NCI-H2196 treated with DMSO at 0.1 percent for 48 hours (cell line): ENCODE results near the gene OR8G1.
"Not testable (repeated sequence)": the region's sequence is repeated elsewhere in the genome, so short reads cannot be mapped to it uniquely, and the experiment has no call there.

Experiments used
- DNase-seq: peaks from one replicate; lab custom pipeline; 2025; ENCODE audit not compliant: unreplicated experiment; lab: John Stamatoyannopoulos, UW

OR8G1 gene

GRCh38 chr11:124240621-124241397 lies at the start of gene OR8G1:
OR8G1 (plus strand) TSS chr11:124241095; CDS start chr11:124249676, 8,581 bp downstream.
- DNase-seq: no peak

GRCh38 chr11:124193221-124194010 lies 47.5 kb upstream of the OR8G1 start:
- no peak for DNase-seq

- no peak for DNase-seq
Measured at GRCh38 chr11:124194293-124195188, 46.4 kb upstream of the OR8G1 start.

GRCh38 chr11:124195189-124195734 lies 45.6 kb upstream of the OR8G1 start:
- DNase-seq: peak; percentile 31

- DNase-seq: no peak
Measured at GRCh38 chr11:124197999-124198398, 42.9 kb upstream of the OR8G1 start.

- DNase-seq: no peak
Measured at GRCh38 chr11:124198897-124199296, 42.0 kb upstream of the OR8G1 start.

- no peak for DNase-seq
Measured at GRCh38 chr11:124199702-124200101, 41.2 kb upstream of the OR8G1 start.

- no peak for DNase-seq
Measured at GRCh38 chr11:124200671-124201070, 40.2 kb upstream of the OR8G1 start.

GRCh38 chr11:124202951-124203350 lies 37.9 kb upstream of the OR8G1 start:
- DNase-seq: no peak

GRCh38 chr11:124204008-124204407 lies 36.9 kb upstream of the OR8G1 start:
- DNase-seq: no peak

GRCh38 chr11:124207102-124207792 lies 33.6 kb upstream of the OR8G1 start:
- no peak for DNase-seq

- no peak for DNase-seq
Measured at GRCh38 chr11:124209824-124210357, 31.0 kb upstream of the OR8G1 start.

GRCh38 chr11:124210421-124210820 lies 30.5 kb upstream of the OR8G1 start:
- DNase-seq: no peak

GRCh38 chr11:124211321-124211720 lies 29.6 kb upstream of the OR8G1 start:
- DNase-seq: no peak

GRCh38 chr11:124214027-124214426 lies 26.9 kb upstream of the OR8G1 start:
- DNase-seq: no peak

GRCh38 chr11:124219126-124219525 lies 21.8 kb upstream of the OR8G1 start:
- no peak for DNase-seq

- DNase-seq: no peak
Measured at GRCh38 chr11:124222407-124222806, 18.5 kb upstream of the OR8G1 start.

- DNase-seq: not testable (repeated sequence)
Measured at GRCh38 chr11:124224618-124225423, 16.1 kb upstream of the OR8G1 start.

GRCh38 chr11:124225471-124225870 lies 15.4 kb upstream of the OR8G1 start:
- DNase-seq: no peak
